GM20431 (cell line): ENCODE results near the gene HPSE2.

Experiments used
- in situ Hi-C: fragments of 300-500 bp; cut with MseI, MboI; formaldehyde crosslinking; loops from one replicate; pipeline ENCODE4 v1.15.0; 2020; ENCODE audit warnings: low sequenced_read_pairs; ENCODE audit not compliant: unreplicated experiment

HPSE2 gene

DNA sequence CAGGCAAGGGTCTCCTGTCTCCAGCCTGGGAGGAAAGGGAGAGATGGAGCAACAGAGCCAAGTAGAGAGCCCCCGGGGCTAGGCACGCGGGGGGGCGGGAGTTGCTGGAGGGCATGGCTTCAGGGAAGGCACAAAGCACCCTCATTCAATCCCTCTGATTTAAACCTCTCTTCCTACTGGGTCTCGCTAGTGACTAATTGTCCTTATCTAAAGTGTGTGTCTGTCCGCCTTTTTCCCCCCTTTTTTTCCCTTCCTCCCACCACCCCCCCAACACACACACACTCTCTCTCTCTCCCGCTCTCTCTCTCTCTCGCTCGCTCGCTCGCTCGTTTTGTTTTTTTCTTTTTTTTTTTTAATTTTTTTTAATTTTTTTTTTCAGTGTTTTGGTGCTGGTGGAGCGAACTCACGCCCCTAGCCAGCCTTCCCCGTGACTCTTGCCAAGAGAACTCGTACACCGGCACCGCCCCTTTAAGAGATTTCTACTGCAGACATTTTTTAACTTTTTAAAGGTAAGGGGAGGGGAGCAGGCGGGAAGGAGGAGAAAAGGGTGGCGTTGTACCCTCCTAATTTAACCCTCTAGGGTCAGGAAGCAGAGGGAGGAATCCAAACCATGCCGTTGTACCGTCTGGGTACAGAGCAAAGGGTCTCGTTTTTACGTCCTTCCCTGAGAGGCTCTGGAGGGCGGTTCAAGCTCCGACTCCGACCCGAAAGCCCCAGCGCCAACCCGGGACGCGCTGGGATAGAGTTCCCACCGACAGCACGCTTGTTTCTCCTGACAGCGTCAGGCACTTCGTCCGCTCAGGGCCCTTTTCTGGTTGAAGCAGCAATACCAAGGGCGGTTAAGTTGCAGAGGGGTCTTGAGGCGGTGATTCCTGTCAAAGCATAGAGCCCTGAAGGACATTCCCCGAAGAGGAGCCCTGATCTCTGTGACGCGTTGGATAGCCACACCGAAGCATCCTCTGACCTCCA lies at the start of gene HPSE2:
HPSE2 (minus strand) TSS at position 195 of the 969 bp plus-strand sequence.
- in situ Hi-C loops = loop anchor here (25.0 kb wide), 1 partner anchor 774 kb away; no protein-coding TSS in a partner anchor

DNA sequence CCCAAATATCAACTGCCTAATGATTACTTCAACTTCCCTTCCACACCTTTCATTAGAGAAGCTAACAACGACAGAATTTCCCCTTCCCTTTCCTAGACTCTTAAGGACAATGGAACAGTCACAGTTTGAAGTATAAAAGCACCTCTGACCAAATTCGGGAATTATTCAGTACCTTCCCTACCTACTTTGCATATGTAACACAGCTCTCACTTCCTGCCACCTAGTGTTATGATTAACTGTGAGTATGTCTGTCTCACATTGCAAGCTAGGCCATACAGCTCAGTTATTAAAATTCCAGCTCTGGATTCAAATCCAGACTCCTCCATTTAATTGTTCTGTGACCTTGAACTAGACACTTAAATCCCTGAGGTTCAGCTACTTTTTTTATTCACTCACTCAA lies 44.8 kb upstream of the HPSE2 start:
- in situ Hi-C loops = no loop called here

DNA sequence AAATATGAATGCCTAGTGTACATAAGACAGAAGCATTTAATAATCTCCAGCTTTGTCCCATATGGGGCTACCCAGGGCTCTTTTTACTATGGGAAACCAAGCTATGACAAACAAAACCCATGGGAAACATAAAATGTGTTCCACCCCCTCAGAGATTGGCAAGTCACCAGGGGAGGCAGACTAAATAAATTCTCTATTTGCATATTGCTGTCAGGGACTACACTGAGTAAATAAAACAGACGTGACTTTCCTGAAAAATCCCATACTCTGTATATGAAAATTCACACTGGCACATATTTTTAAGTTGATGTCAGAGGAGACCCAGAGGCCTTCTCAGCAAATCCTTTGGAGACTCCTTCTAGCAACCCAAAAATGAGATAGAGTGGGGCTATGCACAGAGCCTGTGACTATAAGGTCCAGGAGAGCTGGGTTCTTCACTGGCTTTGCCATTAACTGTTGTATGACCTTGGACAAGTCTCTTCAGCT lies 44.0 kb upstream of the HPSE2 start:
- in situ Hi-C loops = no loop called here

DNA sequence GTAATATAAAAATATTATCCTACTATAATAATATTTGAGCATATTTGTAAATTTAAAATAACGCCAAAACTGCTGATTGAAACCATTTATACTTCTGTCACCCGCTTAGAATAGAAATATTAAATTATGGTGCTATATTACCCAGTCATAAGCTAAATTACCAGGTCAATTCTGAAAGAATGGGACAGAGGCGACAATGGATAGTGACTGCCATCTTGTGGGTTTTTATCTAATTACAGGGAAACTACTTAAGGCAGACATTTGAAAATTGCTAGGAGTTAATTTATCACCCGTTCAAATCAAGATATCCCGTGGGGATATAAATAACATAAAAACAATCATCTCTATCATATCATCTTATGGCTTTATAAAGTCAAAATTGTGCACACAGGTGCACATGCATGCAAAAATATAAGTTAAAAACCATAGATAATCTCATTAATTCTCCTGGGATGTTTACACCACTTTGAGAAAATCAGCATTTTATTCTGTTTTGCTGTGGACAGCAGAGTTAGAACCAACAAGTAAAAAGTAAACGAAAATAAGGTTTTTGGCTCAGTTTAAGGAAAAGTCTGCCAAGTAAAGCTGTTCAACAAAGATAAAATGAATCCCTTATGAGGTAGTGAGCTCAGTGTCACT lies 41.3 kb upstream of the HPSE2 start:
- in situ Hi-C loops = no loop called here

DNA sequence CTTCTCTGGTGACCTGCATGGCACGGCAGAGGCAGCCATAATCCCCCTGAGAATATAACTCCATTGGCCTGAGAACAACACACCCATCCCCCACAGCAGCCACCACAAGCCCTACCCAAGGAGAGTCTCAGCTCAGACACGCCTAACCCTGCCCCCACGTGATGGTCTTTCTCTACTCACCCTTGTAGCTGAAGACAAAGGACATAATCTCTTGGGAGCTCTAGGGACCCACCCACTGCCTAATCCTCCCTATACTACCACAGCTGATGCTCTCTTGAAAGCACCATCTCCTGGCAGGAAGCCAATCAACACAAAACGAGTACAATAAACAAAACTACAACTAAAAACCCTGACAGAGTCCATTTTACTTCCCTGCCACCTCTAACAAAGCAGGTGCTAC lies 30.7 kb upstream of the HPSE2 start:
- in situ Hi-C loops = no loop called here

DNA sequence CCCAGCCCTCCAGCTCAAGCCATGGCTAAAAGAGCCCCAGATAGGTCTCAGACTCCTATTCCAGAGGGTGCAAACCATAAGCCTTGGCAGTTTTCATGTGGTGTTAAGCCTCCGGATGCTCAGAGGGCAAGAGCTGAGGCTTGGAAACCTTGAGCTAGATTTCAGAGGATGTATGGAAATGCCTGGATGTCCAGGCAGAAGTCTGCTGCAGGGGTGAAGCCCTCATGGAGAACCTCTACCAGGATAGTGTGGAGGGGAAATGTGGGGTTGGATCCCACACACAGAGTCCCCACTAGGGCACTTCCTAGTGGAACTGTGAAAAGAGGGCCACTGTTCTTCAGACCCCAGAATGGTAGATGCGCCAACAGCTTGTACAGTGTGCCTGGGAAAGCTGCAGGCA lies 13.2 kb upstream of the HPSE2 start:
- in situ Hi-C loops = loop anchor here (25.0 kb wide), 1 partner anchor 787 kb away; no protein-coding TSS in a partner anchor

DNA sequence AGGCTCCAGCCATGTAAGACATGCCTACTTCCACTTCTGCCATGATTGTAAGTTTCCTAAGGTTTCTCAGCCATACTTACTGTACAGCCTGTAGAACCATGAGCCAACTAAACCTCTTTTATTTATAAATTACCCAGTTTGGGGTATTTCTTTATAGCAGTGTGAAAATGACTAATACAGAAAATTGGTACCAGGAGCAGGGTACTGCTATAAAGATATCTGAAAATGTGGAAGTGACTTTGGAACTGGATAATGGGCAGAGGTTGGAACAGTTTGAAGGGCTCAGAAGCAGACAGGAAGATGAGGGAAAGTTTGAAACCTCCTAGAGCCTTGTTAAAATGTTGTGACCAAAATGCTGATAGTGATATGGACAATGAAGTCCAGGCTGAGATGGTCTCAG lies 12.2 kb upstream of the HPSE2 start:
- in situ Hi-C loops = loop anchor here (25.0 kb wide), 1 partner anchor 786 kb away; no protein-coding TSS in a partner anchor

DNA sequence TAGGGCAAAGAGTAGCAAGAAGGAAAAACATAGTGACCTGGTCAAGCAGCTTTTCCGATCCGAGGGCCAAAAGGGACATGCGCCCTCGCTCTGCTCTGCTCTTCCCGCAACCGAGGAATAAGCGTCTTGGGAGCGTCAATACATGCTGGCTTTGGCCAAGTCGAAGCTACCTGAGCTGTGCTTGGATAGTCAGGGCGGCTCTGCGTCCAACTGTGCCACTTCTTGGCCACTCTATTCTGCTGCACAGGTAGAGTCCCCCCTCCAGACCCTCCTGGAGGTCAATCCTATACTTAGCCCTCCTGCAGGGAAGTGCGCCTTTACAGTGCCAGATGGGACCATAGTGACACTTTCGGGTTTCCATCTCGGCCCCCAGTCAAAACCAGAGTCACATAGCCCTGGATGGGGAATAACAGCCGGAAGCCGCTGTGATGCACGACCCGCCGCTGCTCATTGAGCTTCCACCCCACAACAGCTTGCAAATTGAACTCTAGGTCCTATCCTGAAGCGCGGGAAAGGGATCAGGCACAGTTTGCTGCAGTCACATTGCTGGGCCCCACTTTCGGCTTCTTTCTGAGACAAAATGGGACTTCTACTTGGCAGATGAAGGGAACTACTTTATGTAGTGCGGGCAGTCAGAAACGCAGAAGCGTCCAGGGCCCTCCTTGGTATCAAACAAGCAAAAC lies 1.1 kb upstream of the HPSE2 start:
- in situ Hi-C loops = loop anchor here (25.0 kb wide), 1 partner anchor 774 kb away; no protein-coding TSS in a partner anchor

DNA sequence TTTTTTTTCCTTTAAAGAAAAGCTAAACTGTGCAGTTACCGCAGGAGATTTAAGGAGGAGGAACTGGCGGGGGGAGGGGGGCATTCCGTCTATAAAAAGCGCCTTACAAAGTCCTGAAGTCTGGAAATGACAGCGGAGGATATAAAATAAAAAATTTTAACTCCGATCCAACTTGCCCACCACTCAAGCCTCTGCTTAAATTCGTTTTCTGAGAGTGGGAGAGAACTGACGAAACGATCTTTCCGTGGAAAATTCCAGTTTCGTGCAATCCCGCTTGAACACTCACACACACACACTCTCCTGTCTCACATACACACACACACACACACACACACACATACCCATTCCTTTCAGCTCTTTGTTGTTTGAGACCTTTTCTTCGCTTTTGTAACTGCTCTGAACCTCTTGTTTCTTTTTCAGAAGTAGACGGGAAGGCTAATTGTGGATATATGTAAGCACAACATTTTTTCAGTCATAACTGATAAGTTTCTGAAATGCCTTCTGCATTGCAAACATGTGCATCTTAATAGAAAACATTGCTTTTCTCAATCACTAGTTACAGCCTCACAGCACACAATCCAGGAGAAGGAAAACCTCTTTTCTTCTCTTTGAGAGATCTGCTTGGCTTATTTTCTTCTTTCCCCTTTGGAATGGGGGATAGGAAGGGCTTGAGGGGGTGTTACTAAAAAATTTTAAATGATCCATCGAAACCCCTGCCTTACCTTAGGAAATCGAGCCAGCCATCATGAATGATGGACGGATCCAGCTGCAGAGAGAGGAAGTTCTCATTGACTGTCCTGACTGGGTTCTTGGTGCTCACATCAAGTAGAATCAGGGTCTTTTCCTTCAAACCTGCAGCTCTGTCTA lies 628 bp downstream of the HPSE2 start:
- in situ Hi-C loops = loop anchor here (25.0 kb wide), 1 partner anchor 773 kb away; no protein-coding TSS in a partner anchor

DNA sequence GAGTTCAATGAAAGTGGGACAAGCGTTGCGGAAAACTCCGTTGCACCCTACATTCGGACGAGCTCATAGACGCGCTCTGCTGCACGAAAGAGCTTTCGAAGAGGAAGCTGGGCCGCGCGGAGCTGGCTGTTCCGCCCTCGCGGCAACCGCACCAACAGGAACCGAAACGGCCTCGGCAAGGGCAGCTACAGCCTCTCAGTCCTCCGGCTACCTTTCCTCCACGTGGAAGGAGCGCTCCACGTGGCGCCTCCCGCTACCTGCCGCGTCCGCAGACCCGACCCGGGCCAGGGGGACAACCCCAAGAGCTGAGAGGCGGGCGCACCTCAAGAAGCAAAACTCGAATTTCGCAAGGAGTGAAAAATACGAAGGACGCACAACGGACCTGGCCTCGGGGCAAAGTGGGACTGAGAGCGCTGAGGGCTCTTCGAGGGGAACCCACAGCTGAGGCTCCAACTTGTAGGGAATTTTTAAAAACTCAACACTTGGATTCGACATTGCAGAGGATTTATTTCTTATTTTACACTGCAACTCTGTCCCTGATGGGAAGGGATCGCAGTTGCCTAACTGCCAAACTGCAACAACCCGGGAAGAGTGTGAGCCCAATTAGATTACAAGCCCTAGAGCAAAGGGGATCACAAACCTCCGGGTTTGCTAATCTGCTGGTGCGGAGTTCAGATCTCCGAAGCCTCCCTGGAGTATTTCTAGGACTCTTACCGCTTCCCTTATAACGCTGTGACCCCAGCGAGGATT lies 1.4 kb downstream of the HPSE2 start:
- in situ Hi-C loops = loop anchor here (25.0 kb wide), 1 partner anchor 772 kb away; no protein-coding TSS in a partner anchor

DNA sequence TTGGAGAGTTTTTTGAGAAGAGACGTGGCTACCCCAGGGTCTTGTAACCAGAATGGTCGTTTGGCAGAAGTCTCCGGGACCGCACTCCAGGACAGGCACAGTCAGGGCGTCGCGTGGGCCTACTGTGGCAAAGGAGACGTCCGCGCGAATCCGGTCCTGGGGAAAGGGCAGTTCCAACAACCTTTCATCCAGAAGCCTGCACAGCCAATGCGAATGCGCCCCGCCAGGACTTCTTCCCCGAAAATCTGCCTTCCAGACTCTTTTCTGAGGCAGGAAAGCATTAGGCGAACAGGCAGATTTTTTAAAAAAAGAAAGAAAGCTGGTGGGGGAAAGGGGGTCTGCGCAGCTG lies 2.0 kb downstream of the HPSE2 start:
- in situ Hi-C loops = loop anchor here (25.0 kb wide), 1 partner anchor 771 kb away; no protein-coding TSS in a partner anchor

DNA sequence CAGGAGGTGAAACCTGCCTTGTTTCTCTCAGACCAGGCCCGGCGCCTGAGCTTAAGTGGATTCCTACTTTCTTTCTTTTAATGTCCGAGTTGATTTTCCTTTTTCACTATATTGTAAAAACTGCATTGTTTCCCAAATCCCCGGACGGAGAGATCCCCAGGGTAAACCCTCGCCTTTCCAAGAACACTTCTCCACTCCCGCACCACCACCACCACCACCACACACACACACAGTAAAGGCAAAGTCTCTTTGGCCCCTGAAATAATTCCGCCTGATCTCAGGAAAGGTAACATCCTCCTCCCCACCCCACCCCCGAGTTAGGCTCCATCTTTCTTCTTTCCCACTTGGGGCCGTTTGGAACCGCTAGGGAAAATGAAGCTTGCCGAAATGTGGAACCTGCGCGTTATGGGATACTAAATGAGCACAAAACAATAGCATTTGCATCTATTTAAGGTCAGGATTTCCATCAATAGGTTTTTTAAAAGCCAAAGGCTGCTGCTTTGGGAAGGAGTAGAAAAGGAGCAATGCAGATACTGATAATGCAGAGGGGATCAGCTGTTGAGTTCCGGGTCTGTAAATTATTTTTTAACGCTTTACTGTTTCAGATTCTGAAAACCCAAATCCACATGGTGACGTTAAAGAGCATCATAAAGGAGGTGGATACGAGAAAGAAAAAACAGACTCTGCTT lies 2.5 kb downstream of the HPSE2 start:
- in situ Hi-C loops = loop anchor here (25.0 kb wide), 1 partner anchor 771 kb away; no protein-coding TSS in a partner anchor

DNA sequence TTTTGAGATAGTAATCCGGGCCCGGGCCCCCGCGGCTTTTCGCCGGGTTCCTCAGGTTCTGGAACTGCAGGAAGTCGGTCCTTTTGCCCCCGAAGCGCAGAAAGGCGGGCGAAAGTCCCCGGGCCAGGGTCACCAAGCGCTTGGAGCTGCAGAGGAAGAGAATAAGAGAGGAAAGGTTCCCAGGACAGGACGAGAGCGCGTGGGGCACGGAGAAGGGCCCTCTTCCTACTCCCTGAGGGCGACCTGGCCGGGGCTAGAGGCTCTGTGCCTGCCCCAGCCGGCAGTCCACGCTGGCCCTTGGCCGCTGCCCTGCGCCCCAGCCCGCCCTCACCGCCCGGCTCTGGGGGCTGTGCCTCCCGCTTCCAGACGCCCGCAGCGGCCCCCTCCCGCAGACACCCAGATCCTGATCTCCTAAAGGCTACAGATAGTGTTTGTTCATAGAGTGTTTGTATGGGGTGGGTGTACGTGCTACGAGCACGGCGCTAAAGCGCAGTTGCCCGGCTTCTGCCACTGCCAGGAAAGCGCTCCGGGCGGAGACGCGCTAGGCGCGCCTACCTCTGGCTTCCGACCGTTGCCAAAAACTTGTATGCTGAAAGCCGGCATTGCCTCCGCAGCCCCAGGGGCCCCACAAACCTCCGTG lies 3.2 kb downstream of the HPSE2 start:
- in situ Hi-C loops = loop anchor here (25.0 kb wide), 1 partner anchor 770 kb away; no protein-coding TSS in a partner anchor

DNA sequence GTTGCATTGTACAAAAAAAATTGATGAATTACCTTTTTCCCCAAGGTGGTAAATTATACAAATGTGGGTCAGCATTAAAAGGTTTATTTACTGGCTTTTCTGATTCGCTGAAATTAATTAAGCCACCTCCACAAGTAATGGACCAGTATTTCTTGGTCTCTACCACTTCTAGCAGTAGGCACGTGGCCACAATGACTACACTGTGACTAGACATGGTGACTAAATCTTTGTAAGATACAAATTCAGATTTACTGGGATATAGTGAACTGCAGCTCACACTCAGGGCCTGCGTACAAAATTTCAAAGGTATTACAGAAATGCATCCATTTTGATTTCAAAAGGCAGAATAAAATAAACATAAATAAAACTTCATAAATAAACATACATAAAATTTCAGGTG lies 10.9 kb downstream of the HPSE2 start:
- in situ Hi-C loops = loop anchor here (25.0 kb wide), 1 partner anchor 762 kb away; no protein-coding TSS in a partner anchor

DNA sequence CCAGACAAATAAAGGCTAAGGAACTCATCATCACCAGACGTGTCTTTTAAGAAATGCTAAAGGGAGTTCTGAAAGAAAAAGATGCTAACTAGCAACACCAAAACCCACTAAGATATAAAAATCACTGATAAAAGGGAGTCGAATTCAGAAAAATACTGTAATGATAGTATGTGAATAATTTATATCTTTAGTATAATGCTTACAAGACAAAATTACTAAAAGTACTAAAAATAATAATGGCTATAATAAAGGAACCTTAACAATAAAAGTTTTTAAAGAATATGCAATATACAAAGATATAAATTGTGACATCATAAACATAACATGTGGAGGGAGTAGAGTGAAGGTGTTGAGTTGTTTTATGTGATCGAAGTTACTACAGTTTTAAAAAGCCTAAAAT lies 28.3 kb downstream of the HPSE2 start:
- in situ Hi-C loops = no loop called here

DNA sequence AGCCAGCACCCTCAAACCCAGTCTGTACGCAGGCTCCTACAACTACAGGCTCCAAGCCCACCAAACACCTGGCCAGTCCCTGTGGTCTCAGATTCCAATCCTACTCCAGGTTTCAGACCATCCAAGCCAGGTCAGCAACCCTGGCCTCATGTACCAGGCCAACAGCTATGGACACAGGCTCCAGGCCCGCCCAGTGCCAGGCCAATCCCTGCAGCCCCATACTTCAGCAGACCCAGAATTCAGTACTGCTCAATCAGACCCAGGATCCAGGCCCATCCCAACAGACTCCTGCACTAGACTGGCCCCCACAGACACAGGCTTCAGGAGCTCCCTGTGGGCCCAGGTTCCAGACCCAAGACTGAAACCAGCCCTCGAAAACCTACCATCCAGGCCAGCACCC lies 32.3 kb downstream of the HPSE2 start:
- in situ Hi-C loops = no loop called here

DNA sequence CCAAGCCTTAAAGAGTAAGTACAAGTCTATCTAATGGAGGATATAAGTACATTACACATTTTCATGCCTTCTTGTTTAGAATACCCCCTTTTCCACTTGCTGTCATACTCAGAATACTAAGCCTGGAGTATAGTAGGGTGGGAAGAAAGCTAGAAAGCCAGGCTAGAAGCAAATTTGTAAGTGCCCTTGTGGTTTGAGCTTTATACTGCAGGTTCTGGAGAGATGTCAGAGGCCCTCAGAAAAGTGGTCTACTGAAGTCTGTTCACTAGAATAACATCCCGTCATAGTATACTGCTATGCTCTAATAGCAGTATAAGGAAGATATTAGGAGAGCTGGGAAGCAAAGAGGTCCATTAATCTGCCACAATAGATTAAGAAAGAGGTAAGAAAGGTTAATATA lies 62.7 kb downstream of the HPSE2 start:
- in situ Hi-C loops = no loop called here
